Suprapubic skin (tissue), 3 donors: ENCODE data around the gene CCK.

ENCODE experiments used
- CTCF ChIP-seq, 2 donors: fragments of 200-600 bp in 1 of 2; fragments of 450-650 bp in 1 of 2; sonication (generic) in 1 of 2; IDR thresholded peaks; one replicate each; pipeline ENCODE4 v1.5.1; 2016 to 2019; ENCODE audit warnings: antibody characterized with exemption in 2 of 2, mild to moderate bottlenecking in 1 of 2, moderate library complexity in 1 of 2
- EP300 ChIP-seq: sonication (generic); formaldehyde crosslinking; IDR thresholded peaks from one replicate; pipeline ENCODE4 v1.6.1; 2017; ENCODE audit warnings: antibody characterized with exemption
- POLR2A ChIP-seq, 2 donors: fragments of 450-650 bp; IDR thresholded peaks; one replicate each; pipeline ENCODE4 v1.6.1; 2017; ENCODE audit warnings: antibody characterized with exemption in 2 of 2, mild to moderate bottlenecking in 2 of 2, moderate library complexity in 2 of 2

GRCh38 chr3:42270561-42270960 is 4.6 kb upstream of the CCK start:
- TF ChIP-seq POLR2A (IDR thresholded peaks at IDR 0.05) (no peak), CTCF (IDR thresholded peaks at IDR 0.05) (no peak), EP300 (no peak)
